WTC11 (cell line): ENCODE results near the gene UTP11.

Experiments used
- ATF2 ChIP-seq: sonication (generic); formaldehyde crosslinking; IDR thresholded peaks from 2 replicates; pipeline ENCODE4 v1.8.1; 2022; ENCODE audit warnings: low read depth, missing genetic modification reagents, borderline replicate concordance
- CBFB ChIP-seq: sonication (generic); formaldehyde crosslinking; IDR thresholded peaks from 2 replicates; pipeline ENCODE4 v1.8.1; 2022; ENCODE audit warnings: mild to moderate bottlenecking, low read depth, missing genetic modification reagents
- CREB1 ChIP-seq: sonication (generic); formaldehyde crosslinking; IDR thresholded peaks from 2 replicates; pipeline ENCODE4 v1.8.0; 2023; ENCODE audit warnings: mild to moderate bottlenecking, missing genetic modification reagents
- CTCF ChIP-seq: fragments of 200-600 bp; IDR thresholded peaks from 2 replicates; pipeline ENCODE4 v1.8.0; 2022; ENCODE audit warnings: antibody characterized with exemption
- ELF4 ChIP-seq: sonication (generic); formaldehyde crosslinking; IDR thresholded peaks from 2 replicates; pipeline ENCODE4 v1.8.1; 2022; ENCODE audit warnings: low read depth, mild to moderate bottlenecking, moderate library complexity, missing genetic modification reagents
- ETV6 ChIP-seq: sonication (generic); formaldehyde crosslinking; IDR thresholded peaks from 2 replicates; pipeline ENCODE4 v1.8.1; 2022; ENCODE audit warnings: mild to moderate bottlenecking, missing genetic modification reagents
- FOXP1 ChIP-seq: sonication (generic); formaldehyde crosslinking; IDR thresholded peaks from 2 replicates; pipeline ENCODE4 v1.8.0; 2022; ENCODE audit warnings: missing genetic modification reagents, mild to moderate bottlenecking, moderate library complexity, borderline replicate concordance
- HMGXB4 ChIP-seq: sonication (generic); formaldehyde crosslinking; IDR thresholded peaks from 2 replicates; pipeline ENCODE4 v1.8.1; 2023; ENCODE audit warnings: mild to moderate bottlenecking, moderate library complexity, missing genetic modification reagents
- MAX ChIP-seq: sonication (generic); formaldehyde crosslinking; IDR thresholded peaks from 2 replicates; pipeline ENCODE4 v1.8.0; 2022; ENCODE audit warnings: mild to moderate bottlenecking, missing genetic modification reagents
- RELA ChIP-seq: sonication (generic); formaldehyde crosslinking; IDR thresholded peaks from 2 replicates; pipeline ENCODE4 v1.8.1; 2022; ENCODE audit warnings: missing genetic modification reagents, mild to moderate bottlenecking, borderline replicate concordance
- SOX15 ChIP-seq: fragments of 250-450 bp; sonication (Bioruptor Pico); IDR thresholded peaks from 2 replicates; pipeline ENCODE4 v1.9.0; 2021; ENCODE audit warnings: mild to moderate bottlenecking
- USF2 ChIP-seq: sonication (generic); formaldehyde crosslinking; IDR thresholded peaks from 2 replicates; pipeline ENCODE4 v1.8.1; 2023; ENCODE audit warnings: mild to moderate bottlenecking, missing genetic modification reagents, moderate library complexity
- ZNF416 ChIP-seq: fragments of 250-450 bp; sonication (Bioruptor Pico); IDR thresholded peaks from 2 replicates; pipeline ENCODE4 v1.9.0; 2021; ENCODE audit warnings: mild to moderate bottlenecking, inconsistent platforms

GRCh38 chr1:38052750-38053415 lies 40.3 kb downstream of the UTP11 start:
- TF ChIP-seq CTCF (no peak), CBFB (no peak), SOX15 (CRISPR knock-in tag) (no peak), ZNF416 (CRISPR knock-in tag) (no peak), FOXP1 (CRISPR knock-in tag) (no peak), ATF2 (CRISPR knock-in tag) (no peak), USF2 (CRISPR knock-in tag) (no peak), RELA (CRISPR knock-in tag) (no peak), HMGXB4 (no peak), MAX (CRISPR knock-in tag) (no peak), ETV6 (no peak), ELF4 (CRISPR knock-in tag) (no peak), CREB1 (CRISPR knock-in tag) (no peak)
